Measurements from ENCODE around the gene CPNE6. TPM values are rescaled to one million over a fixed set of nuclear protein-coding genes. Genes with fewer than 3 reads are reported as not detected.

CPNE6 gene
- total and polyA plus RNA-seq, 2 of the 13 experiments (the other 11 are each of a cell fraction or from before 2014, with no cell fraction given): not detected

- TF ChIP-seq ZBTB37 (CRISPR knock-in tag; IDR thresholded peaks at IDR 0.05): peak; percentile 38; the same call in 1 of the 2 replicates
- no peak for TF ChIP-seq FOXP1 (IDR thresholded peaks at IDR 0.05)
- peak; percentile 56 for TF ChIP-seq FOXP1 (CRISPR knock-in tag; IDR thresholded peaks at IDR 0.05)
- peak; percentile 64; the same call in 1 of the 2 replicates for TF ChIP-seq FOXJ3 (CRISPR knock-in tag; IDR thresholded peaks at IDR 0.05; ENCODE audit: borderline replicate concordance)
- TF ChIP-seq PLSCR1 (CRISPR knock-in tag; IDR thresholded peaks at IDR 0.05; ENCODE audit: borderline replicate concordance): no peak
- peak; percentile 71; the same call in 1 of the 2 replicates for TF ChIP-seq MIXL1 (CRISPR knock-in tag; IDR thresholded peaks at IDR 0.05)
- TF ChIP-seq ZNF432 (CRISPR knock-in tag; IDR thresholded peaks at IDR 0.05; ENCODE audit: borderline replicate concordance): no peak
- no peak for TF ChIP-seq JUN (CRISPR knock-in tag; IDR thresholded peaks at IDR 0.05)
- peak; percentile 91; the same call in 1 of the 2 replicates for TF ChIP-seq ZFP41 (CRISPR knock-in tag; IDR thresholded peaks at IDR 0.05; ENCODE audit: borderline replicate concordance)
- TF ChIP-seq ZNF20 (CRISPR knock-in tag; IDR thresholded peaks at IDR 0.05): peak; percentile 96
- TF ChIP-seq TSC22D2 (CRISPR knock-in tag; IDR thresholded peaks at IDR 0.05; ENCODE audit: borderline replicate concordance): peak; percentile 95
- peak; percentile 89 for TF ChIP-seq ZFY (CRISPR knock-in tag; IDR thresholded peaks at IDR 0.05)
- TF ChIP-seq ZNF318 (CRISPR knock-in tag; IDR thresholded peaks at IDR 0.05): 0 out of 2 replicates have a peak, but pooled peaks have one; percentile 44
- peak; percentile 90; the same call in 1 of the 2 replicates for TF ChIP-seq SMAD3 (CRISPR knock-in tag; IDR thresholded peaks at IDR 0.05)
- TF ChIP-seq, protein P1, sequence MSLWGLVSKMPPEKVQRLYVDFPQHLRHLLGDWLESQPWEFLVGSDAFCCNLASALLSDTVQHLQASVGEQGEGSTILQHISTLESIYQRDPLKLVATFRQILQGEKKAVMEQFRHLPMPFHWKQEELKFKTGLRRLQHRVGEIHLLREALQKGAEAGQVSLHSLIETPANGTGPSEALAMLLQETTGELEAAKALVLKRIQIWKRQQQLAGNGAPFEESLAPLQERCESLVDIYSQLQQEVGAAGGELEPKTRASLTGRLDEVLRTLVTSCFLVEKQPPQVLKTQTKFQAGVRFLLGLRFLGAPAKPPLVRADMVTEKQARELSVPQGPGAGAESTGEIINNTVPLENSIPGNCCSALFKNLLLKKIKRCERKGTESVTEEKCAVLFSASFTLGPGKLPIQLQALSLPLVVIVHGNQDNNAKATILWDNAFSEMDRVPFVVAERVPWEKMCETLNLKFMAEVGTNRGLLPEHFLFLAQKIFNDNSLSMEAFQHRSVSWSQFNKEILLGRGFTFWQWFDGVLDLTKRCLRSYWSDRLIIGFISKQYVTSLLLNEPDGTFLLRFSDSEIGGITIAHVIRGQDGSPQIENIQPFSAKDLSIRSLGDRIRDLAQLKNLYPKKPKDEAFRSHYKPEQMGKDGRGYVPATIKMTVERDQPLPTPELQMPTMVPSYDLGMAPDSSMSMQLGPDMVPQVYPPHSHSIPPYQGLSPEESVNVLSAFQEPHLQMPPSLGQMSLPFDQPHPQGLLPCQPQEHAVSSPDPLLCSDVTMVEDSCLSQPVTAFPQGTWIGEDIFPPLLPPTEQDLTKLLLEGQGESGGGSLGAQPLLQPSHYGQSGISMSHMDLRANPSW (CRISPR knock-in tag; IDR thresholded peaks at IDR 0.05; ENCODE audit: borderline replicate concordance): peak; percentile 73; the same call in 1 of the 2 replicates
Measured at GRCh38 chr14:24093901-24094840, 22.8 kb downstream of the CPNE6 start, which contains the start of gene PCK2 (continued).

Data from HepG2 (cell line).